Natural killer cell (primary cell): ENCODE data around the gene SUSD5. TPM values are rescaled to one million over a fixed set of nuclear protein-coding genes. Genes with fewer than 3 reads are reported as not detected.

Experiments
- ATAC-seq, 3 donors: fragments of 150-1000 bp in 2 of 3; fragments of 200-7000 bp in 1 of 3; cut with Tn5 transposase; 1 replicate in 1 of 3; 2 replicates in 2 of 3; pipeline ENCODE4 v1.10.0; 2021; ENCODE audit warnings: mild to moderate bottlenecking in 2 of 3, moderate library complexity in 2 of 3
- DNase-seq, 2 donors: peaks; one replicate each; pipeline versions ENCODE4 v3.0.0 to v3.0.0-alpha.2; 2013 to 2021; ENCODE audit warnings: mixed read lengths in 1 of 2
- H3K27ac ChIP-seq: one replicate; pipeline ENCODE4 v1.5.1; 2013; ENCODE audit warnings: mild to moderate bottlenecking, low read length
- H3K27me3 ChIP-seq: one replicate; pipeline ENCODE4 v1.6.1; 2013; ENCODE audit warnings: low read length; ENCODE audit not compliant: control insufficient read depth, insufficient read depth
- H3K36me3 ChIP-seq: one replicate; pipeline ENCODE4 v1.6.1; 2013; ENCODE audit warnings: low read length; ENCODE audit not compliant: control insufficient read depth, insufficient read depth
- H3K4me1 ChIP-seq: one replicate; pipeline ENCODE4 v1.6.1; 2013; ENCODE audit warnings: low read length; ENCODE audit not compliant: control insufficient read depth, insufficient read depth
- H3K4me3 ChIP-seq: one replicate; pipeline ENCODE4 v1.5.1; 2013; ENCODE audit warnings: low read length
- H3K9me3 ChIP-seq: one replicate; pipeline ENCODE4 v1.6.1; 2013; ENCODE audit warnings: low read length; ENCODE audit not compliant: control insufficient read depth, insufficient read depth
- H3K27ac Mint-ChIP-seq, 2 donors: one replicate each; pipeline ENCODE4 v1.8.0; 2022; ENCODE audit warnings: mild to moderate bottlenecking in 2 of 2, mixed read lengths in 2 of 2, moderate library complexity in 1 of 2
- H3K27me3 Mint-ChIP-seq, 2 donors: one replicate each; pipeline ENCODE4 v1.8.0; 2022; ENCODE audit warnings: low read depth in 2 of 2, mixed read lengths in 2 of 2
- H3K36me3 Mint-ChIP-seq: one replicate; pipeline ENCODE4 v1.8.0; 2022; ENCODE audit warnings: mixed read lengths
- H3K4me1 Mint-ChIP-seq, 2 donors: one replicate each; pipeline ENCODE4 v1.8.0; 2022; ENCODE audit warnings: mixed read lengths in 2 of 2
- H3K4me3 Mint-ChIP-seq: one replicate; pipeline ENCODE4 v1.8.0; 2022; ENCODE audit warnings: mild to moderate bottlenecking, moderate library complexity, mixed read lengths
- H3K9me3 Mint-ChIP-seq, 2 donors: one replicate each; pipeline ENCODE4 v1.8.0; 2022; ENCODE audit warnings: mixed read lengths in 2 of 2
- WGBS: methylation state at CpG from one replicate; pipeline ENCODE4 v1.1.7; 2013; ENCODE audit warnings: missing lambda C conversion rate; ENCODE audit not compliant: insufficient coverage; 5-methylcytosine and 5-hydroxymethylcytosine counted together
- intact Hi-C: fragments of 100-400 bp; cut with micrococcal nuclease; formaldehyde crosslinking; loops from one replicate; pipeline ENCODE4 v1.14.2; 2022
- total RNA-seq, 4 donors: library from RNA; stranded (reverse); fragments of 120-200 nt in 1 of 4; gene quantifications; one replicate each; pipeline versions ENCODE4 v1.2.3 to v1.2.4, GENCODE V29; 2013 to 2022
- TF ChIP-seq, protein P1 (sequence below): fragments of 200-600 bp; IDR thresholded peaks from one replicate; pipeline ENCODE4 v1.8.0; 2022; ENCODE audit warnings: antibody characterized with exemption

The SUSD5 gene
- total RNA-seq, 3 donors from 2014 or later (not counting 1 experiment from before 2014, with no cell fraction given), result not detected

DNA sequence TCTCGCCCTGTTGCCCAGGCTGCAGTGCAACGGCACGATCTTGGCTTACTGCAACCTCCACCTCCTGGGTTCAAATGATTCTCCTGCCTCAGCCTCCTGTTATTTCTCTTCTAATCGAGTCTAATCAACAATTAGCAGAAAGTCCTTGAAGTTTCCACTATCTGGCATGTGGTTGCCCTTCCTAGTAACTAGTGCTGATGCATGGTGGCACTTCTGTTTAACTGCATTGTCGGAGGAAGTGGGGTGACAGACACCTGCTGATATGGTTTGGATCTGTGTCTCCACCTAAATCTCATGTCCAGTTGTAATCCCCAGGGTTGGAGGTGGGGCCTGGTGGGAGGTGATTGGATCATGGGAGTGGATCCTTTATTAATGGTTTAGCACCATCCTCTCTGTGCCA, 95.6 kb downstream of the SUSD5 start:
- no peak overlapping the region for H3K27ac Mint-ChIP-seq
- peaks cover 21% of the 10 kb centered on the region for H3K36me3 ChIP-seq
- peaks cover 9% of the 10 kb centered on the region for H3K36me3 Mint-ChIP-seq

DNA sequence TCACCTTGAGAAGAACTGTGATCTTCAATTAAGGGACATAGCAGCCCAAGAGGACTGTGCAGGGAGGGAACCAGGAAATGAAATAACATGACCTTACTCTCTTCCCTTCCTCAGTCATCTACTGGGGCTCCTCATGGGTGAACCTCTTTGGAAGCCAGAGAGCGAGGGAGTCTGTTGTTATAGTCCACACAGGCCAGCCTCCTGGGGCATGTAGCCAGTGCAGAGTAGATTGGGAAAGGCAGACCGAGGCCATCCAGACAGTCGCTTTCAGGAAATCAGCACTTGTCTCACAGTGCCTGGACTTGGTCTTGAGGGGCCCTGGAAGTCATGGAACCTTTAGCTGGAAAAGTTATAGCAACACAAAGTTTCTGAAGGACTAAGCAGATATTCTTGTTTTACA, 98.7 kb downstream of the SUSD5 start:
- peaks cover 19% of the 10 kb centered on the region for H3K36me3 ChIP-seq
- WGBS, result 90% methylated on average over 3 of the region's 3 CpGs
- Mint-ChIP-seq H3K27me3 (no peaks in the 10 kb centered on the region), H3K9me3 (no peaks in the 10 kb centered on the region), H3K4me1 (peaks cover 9 to 15% of the 10 kb centered on the region in 2 donors), H3K27ac (no peak overlapping the region), H3K4me3 (no peak overlapping the region), H3K36me3 (no peaks in the 10 kb centered on the region)
- no peak overlapping the region for H3K27ac ChIP-seq
- intact Hi-C loops, result no loop called here
- no peak overlapping the region for H3K4me3 ChIP-seq
- H3K4me1 ChIP-seq, result peaks cover 5% of the 10 kb centered on the region
- TF ChIP-seq, protein P1, sequence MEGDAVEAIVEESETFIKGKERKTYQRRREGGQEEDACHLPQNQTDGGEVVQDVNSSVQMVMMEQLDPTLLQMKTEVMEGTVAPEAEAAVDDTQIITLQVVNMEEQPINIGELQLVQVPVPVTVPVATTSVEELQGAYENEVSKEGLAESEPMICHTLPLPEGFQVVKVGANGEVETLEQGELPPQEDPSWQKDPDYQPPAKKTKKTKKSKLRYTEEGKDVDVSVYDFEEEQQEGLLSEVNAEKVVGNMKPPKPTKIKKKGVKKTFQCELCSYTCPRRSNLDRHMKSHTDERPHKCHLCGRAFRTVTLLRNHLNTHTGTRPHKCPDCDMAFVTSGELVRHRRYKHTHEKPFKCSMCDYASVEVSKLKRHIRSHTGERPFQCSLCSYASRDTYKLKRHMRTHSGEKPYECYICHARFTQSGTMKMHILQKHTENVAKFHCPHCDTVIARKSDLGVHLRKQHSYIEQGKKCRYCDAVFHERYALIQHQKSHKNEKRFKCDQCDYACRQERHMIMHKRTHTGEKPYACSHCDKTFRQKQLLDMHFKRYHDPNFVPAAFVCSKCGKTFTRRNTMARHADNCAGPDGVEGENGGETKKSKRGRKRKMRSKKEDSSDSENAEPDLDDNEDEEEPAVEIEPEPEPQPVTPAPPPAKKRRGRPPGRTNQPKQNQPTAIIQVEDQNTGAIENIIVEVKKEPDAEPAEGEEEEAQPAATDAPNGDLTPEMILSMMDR, result no peak
- H3K9me3 ChIP-seq, result no peaks in the 10 kb centered on the region
- ATAC-seq, result no peak
- no peak for DNase-seq
- no peaks in the 10 kb centered on the region for H3K27me3 ChIP-seq

More for the DNA sequence above, 95.6 kb downstream of the SUSD5 start:
- Histone ChIP-seq H3K9me3 (no peaks in the 10 kb centered on the region), H3K4me3 (no peak overlapping the region), H3K27ac (no peak overlapping the region), H3K27me3 (no peaks in the 10 kb centered on the region), H3K4me1 (no peaks in the 10 kb centered on the region)
- WGBS, result 98% methylated on average over 5 of the region's 5 CpGs
- TF ChIP-seq, protein P1, result no peak
- no peak overlapping the region for H3K4me3 Mint-ChIP-seq
- no peaks in the 10 kb centered on the region for H3K27me3 Mint-ChIP-seq
- H3K4me1 Mint-ChIP-seq, result peaks cover 0 to 6% of the 10 kb centered on the region in 2 donors
- H3K9me3 Mint-ChIP-seq, result no peaks in the 10 kb centered on the region
- intact Hi-C loops, result no loop called here
- DNase-seq (no peak), ATAC-seq (no peak)

DNA sequence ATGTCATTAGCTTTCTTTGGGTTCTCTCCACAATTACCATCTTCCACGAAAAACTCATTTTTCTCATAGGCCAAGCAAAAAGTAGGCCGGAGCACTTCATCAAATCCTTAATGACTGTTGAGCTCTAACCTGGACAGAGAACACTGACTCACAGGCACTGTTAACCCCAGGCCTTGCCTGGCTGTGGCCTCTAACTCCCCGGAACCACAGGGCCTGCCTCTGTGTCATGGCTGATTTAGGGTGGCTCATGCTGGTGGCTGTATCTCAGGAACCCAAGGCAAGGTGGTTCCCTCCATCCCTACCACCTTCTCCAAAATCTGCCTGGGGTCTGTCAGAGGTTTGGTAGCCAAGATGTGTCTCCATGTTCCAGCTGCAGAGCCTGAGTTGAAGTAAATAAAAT, 101.1 kb downstream of the SUSD5 start:
- no peaks in the 10 kb centered on the region for H3K9me3 ChIP-seq
- H3K4me3 Mint-ChIP-seq, result no peak overlapping the region

More for the DNA sequence above, 101.1 kb downstream of the SUSD5 start:
- Histone ChIP-seq H3K27ac (no peak overlapping the region), H3K27me3 (no peaks in the 10 kb centered on the region), H3K36me3 (peaks cover 8% of the 10 kb centered on the region), H3K4me1 (peaks cover 19% of the 10 kb centered on the region), H3K4me3 (no peak overlapping the region)
- no peak for DNase-seq
- intact Hi-C loops, result no loop called here
- Mint-ChIP-seq H3K36me3 (no peaks in the 10 kb centered on the region), H3K27me3 (no peaks in the 10 kb centered on the region), H3K9me3 (no peaks in the 10 kb centered on the region), H3K4me1 (peaks cover 9 to 25% of the 10 kb centered on the region in 2 donors), H3K27ac (no peak overlapping the region)
- TF ChIP-seq, protein P1, result no peak
- 92% methylated on average over 3 of the region's 3 CpGs for WGBS
- ATAC-seq, result no peak
